Measurements from ENCODE around the gene SRM.

DNA sequence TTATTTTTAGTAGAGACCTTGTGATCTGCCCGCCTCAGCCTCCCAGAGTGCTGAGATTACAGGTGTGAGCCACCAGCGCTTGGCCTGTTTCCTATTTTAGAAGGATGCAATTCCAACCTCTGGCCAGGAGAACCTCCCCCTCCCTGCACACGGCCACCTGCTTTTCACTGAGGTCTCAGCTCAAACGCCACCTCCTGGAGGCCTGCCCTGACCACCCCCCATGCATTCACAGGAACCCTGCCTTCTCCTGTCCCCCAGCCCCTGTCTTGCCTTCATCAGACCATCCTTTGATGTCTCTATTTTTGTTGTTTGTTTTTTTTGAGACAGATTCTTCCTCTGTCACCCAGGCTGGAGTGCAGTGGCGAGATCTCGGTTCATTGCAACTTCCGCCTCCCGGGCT, 2.3 kb downstream of the SRM start:
- TF ChIP-seq, protein P1, sequence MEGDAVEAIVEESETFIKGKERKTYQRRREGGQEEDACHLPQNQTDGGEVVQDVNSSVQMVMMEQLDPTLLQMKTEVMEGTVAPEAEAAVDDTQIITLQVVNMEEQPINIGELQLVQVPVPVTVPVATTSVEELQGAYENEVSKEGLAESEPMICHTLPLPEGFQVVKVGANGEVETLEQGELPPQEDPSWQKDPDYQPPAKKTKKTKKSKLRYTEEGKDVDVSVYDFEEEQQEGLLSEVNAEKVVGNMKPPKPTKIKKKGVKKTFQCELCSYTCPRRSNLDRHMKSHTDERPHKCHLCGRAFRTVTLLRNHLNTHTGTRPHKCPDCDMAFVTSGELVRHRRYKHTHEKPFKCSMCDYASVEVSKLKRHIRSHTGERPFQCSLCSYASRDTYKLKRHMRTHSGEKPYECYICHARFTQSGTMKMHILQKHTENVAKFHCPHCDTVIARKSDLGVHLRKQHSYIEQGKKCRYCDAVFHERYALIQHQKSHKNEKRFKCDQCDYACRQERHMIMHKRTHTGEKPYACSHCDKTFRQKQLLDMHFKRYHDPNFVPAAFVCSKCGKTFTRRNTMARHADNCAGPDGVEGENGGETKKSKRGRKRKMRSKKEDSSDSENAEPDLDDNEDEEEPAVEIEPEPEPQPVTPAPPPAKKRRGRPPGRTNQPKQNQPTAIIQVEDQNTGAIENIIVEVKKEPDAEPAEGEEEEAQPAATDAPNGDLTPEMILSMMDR (IDR thresholded peaks at IDR 0.05), result no peak
- TF ChIP-seq POLR2A (IDR thresholded peaks at IDR 0.05), result no peak
